Measurements from ENCODE around the gene BANF1. TPM values are rescaled to one million over a fixed set of nuclear protein-coding genes. Genes with fewer than 3 reads are reported as not detected.
A peak's percentile ranks its signal among the peaks of the same experiment; 100 is the strongest.

Gene BANF1
- total RNA-seq, 6 experiments from 2014 or later, result 30.2 to 96.9 (median 72.0) TPM

- H3K4me3 ChIP-seq, result no peak overlapping the region
- intact Hi-C loops (cut with DNase I), result no loop called here
- no peaks in the 10 kb centered on the region for H3K27me3 ChIP-seq
- ATAC-seq (no peak), DNase-seq (peak in 1 of 3 donors; percentile 6)
- H3K4me1 ChIP-seq, result no peaks in the 10 kb centered on the region
- no peaks in the 10 kb centered on the region for H3K9me3 ChIP-seq
- H3K36me3 ChIP-seq, result peaks cover 0 to 38% (median 9%) of the 10 kb centered on the region in 4 donors
- TF ChIP-seq CTCF (IDR thresholded peaks at IDR 0.05) (no peak), POLR2A (IDR thresholded peaks at IDR 0.05) (no peak)
- 95% methylated on average over 8 of the region's 8 CpGs for WGBS (ENCODE audit: insufficient coverage, low coverage, low lambda C conversion rate, missing lambda C conversion rate)
- H3K27ac ChIP-seq, result no peak overlapping the region
Measured at GRCh38 chr11:65972116-65972515, 30.2 kb upstream of the BANF1 start.

- Histone ChIP-seq H3K9me3 (no peaks in the 10 kb centered on the region), H3K4me3 (no peak overlapping the region), H3K27ac (no peak overlapping the region), H3K36me3 (peaks cover 0 to 40% (median 13%) of the 10 kb centered on the region in 4 donors), H3K4me1 (no peaks in the 10 kb centered on the region), H3K27me3 (no peaks in the 10 kb centered on the region)
- TF ChIP-seq CTCF (IDR thresholded peaks at IDR 0.05), result no peak
- no peak for TF ChIP-seq POLR2A (IDR thresholded peaks at IDR 0.05)
- ATAC-seq (no peak), DNase-seq (peak in 1 of 3 donors; percentile 21)
- intact Hi-C loops (cut with DNase I), result no loop called here
- 75% methylated on average over 6 of the region's 13 CpGs for WGBS (ENCODE audit: insufficient coverage, low coverage, low lambda C conversion rate, missing lambda C conversion rate)
Measured at GRCh38 chr11:65973439-65974110, 28.7 kb upstream of the BANF1 start.

GRCh38 chr11:65975771-65976170, 26.5 kb upstream of the BANF1 start:
- intact Hi-C loops (cut with DNase I), result no loop called here
- DNase-seq, result no peak
- Histone ChIP-seq H3K36me3 (peaks cover 0 to 40% (median 17%) of the 10 kb centered on the region in 4 donors), H3K9me3 (no peaks in the 10 kb centered on the region), H3K27me3 (no peaks in the 10 kb centered on the region), H3K27ac (no peak overlapping the region), H3K4me1 (no peaks in the 10 kb centered on the region), H3K4me3 (no peak overlapping the region)
- TF ChIP-seq CTCF (IDR thresholded peaks at IDR 0.05), result no peak
- TF ChIP-seq POLR2A (IDR thresholded peaks at IDR 0.05), result no peak
- ATAC-seq, result no peak
- WGBS (ENCODE audit: insufficient coverage, low coverage, low lambda C conversion rate, missing lambda C conversion rate), result 92% methylated on average over 6 of the region's 9 CpGs

- no peak for TF ChIP-seq CTCF (IDR thresholded peaks at IDR 0.05)
- no peak for TF ChIP-seq POLR2A (IDR thresholded peaks at IDR 0.05)
- ATAC-seq (no peak), DNase-seq (no peak)
- Histone ChIP-seq H3K4me1 (no peaks in the 10 kb centered on the region), H3K4me3 (no peak overlapping the region), H3K36me3 (peaks cover 0 to 40% (median 17%) of the 10 kb centered on the region in 4 donors), H3K27me3 (no peaks in the 10 kb centered on the region), H3K27ac (no peak overlapping the region), H3K9me3 (no peaks in the 10 kb centered on the region)
- intact Hi-C loops (cut with DNase I), result no loop called here
- WGBS (ENCODE audit: insufficient coverage, low coverage, low lambda C conversion rate, missing lambda C conversion rate), result 95% methylated on average over 8 of the region's 43 CpGs
Measured at GRCh38 chr11:65976216-65977176, 25.8 kb upstream of the BANF1 start.

Data from right lobe of liver (tissue), 6 donors.